CD1c-positive myeloid dendritic cell (primary cell): ENCODE results near the gene CUBN.

ENCODE experiments used
- DNase-seq: peaks from one replicate; pipeline ENCODE4 v3.0.0-alpha.2; 2016; ENCODE audit errors: extremely low spot score

CUBN gene

GRCh38 chr10:16789261-16789660 lies 340.4 kb downstream of the CUBN start:
- DNase-seq, result no peak

- DNase-seq, result no peak
These were observed 340.8 kb downstream of the CUBN start for GRCh38 chr10:16788778-16789177.

- DNase-seq, result no peak
These were observed 341.5 kb downstream of the CUBN start for GRCh38 chr10:16788125-16788524.

- DNase-seq, result peak; percentile 26
These were observed 342.2 kb downstream of the CUBN start for GRCh38 chr10:16787361-16787791.

- no peak for DNase-seq
These were observed 349.2 kb downstream of the CUBN start for GRCh38 chr10:16780338-16780880.

GRCh38 chr10:16779384-16779915 lies 350.2 kb downstream of the CUBN start:
- DNase-seq, result no peak

- DNase-seq, result peak; percentile 67
These were observed 351.9 kb downstream of the CUBN start for GRCh38 chr10:16777473-16778370.

- no peak for DNase-seq
These were observed 352.7 kb downstream of the CUBN start for GRCh38 chr10:16776896-16777295.
